IMR-90 (cell line): ENCODE data around the gene KLHL29. TPM values are rescaled to one million over a fixed set of nuclear protein-coding genes. Genes with fewer than 3 reads are reported as not detected.

Experiments used
- ATAC-seq: fragments of 200-7000 bp; cut with Tn5 transposase; 2 replicates; pipeline ENCODE4 v1.9.1; 2020; ENCODE audit warnings: low read depth, mild to moderate bottlenecking, moderate library complexity
- BruUV-seq: library from RNA; stranded (reverse); fragments of 400-500 nt; replicated peaks from 2 replicates; lab custom pipeline; 2021; lab: Mats Ljungman, UMichigan
- CTCF ChIA-PET: fragments of 300-600 bp; formaldehyde crosslinking; extraction: SDS; loops from one replicate; lab custom pipeline; 2021; ENCODE audit warnings: antibody characterized with exemption; lab: Yijun Ruan, JAX
- POLR2A ChIA-PET: fragments of 300-600 bp; sonication (Branson Sonifier 250); formaldehyde crosslinking; loops from one replicate; lab custom pipeline; 2022; ENCODE audit warnings: antibody characterized with exemption; ENCODE audit not compliant: unreplicated experiment; lab: Charles Lee
- DNase-seq: peaks from one replicate; pipeline ENCODE4 v3.0.0; 2013
- H2AFZ ChIP-seq: replicated peaks from 2 replicates; pipeline ENCODE3; 2013; ENCODE audit warnings: low read length, mild to moderate bottlenecking; ENCODE audit not compliant: poor library complexity
- H2AK5ac ChIP-seq: 2 replicates; pipeline ENCODE4 v1.6.1; 2013; ENCODE audit warnings: low read depth, low read length, inconsistent platforms
- H2AK9ac ChIP-seq: replicated peaks from 2 replicates; pipeline ENCODE3; 2013; ENCODE audit warnings: mild to moderate bottlenecking, low read depth, low read length, moderate library complexity; ENCODE audit not compliant: poor library complexity
- H2BK120ac ChIP-seq: 2 replicates; pipeline ENCODE4 v1.6.1; 2013; ENCODE audit warnings: low read depth, low read length, inconsistent platforms
- H2BK15ac ChIP-seq: 3 replicates; pipeline ENCODE4 v1.6.1; 2013; ENCODE audit warnings: low read depth, low read length, inconsistent platforms
- H2BK20ac ChIP-seq: 2 replicates; pipeline ENCODE4 v1.6.1; 2013; ENCODE audit warnings: low read depth, mild to moderate bottlenecking, inconsistent platforms, low read length, moderate library complexity
- H2BK5ac ChIP-seq: 2 replicates; pipeline ENCODE4 v1.6.1; 2013; ENCODE audit warnings: mild to moderate bottlenecking, low read depth, low read length, inconsistent platforms; ENCODE audit not compliant: poor library complexity, severe bottlenecking
- H3K14ac ChIP-seq: replicated peaks from 2 replicates; pipeline ENCODE4 v1.6.1; 2013; ENCODE audit warnings: low read depth, low read length, inconsistent platforms
- H3K18ac ChIP-seq: 2 replicates; pipeline ENCODE4 v1.6.1; 2013; ENCODE audit warnings: low read depth, low read length, control low read depth
- H3K23ac ChIP-seq: 2 replicates; pipeline ENCODE4 v1.6.1; 2013; ENCODE audit warnings: low read depth, low read length, inconsistent platforms
- H3K27ac ChIP-seq: 2 replicates; pipeline ENCODE4 v1.5.1; 2013; ENCODE audit warnings: mild to moderate bottlenecking, control low read depth, low read length; ENCODE audit not compliant: insufficient read depth
- H3K27me3 ChIP-seq: 2 replicates; pipeline ENCODE4 v1.6.1; 2013; ENCODE audit warnings: low read length; ENCODE audit not compliant: control insufficient read depth, insufficient read depth
- H3K36me3 ChIP-seq: 2 replicates; pipeline ENCODE4 v1.6.1; 2013; ENCODE audit warnings: low read length, mixed read lengths; ENCODE audit not compliant: control insufficient read depth, insufficient read depth
- H3K4ac ChIP-seq: 2 replicates; pipeline ENCODE4 v1.6.1; 2013; ENCODE audit warnings: low read depth, low read length, inconsistent platforms
- H3K4me1 ChIP-seq: 2 replicates; pipeline ENCODE4 v1.6.1; 2013; ENCODE audit warnings: low read length, mixed read lengths; ENCODE audit not compliant: control insufficient read depth, insufficient read depth
- H3K4me2 ChIP-seq: 2 replicates; pipeline ENCODE4 v1.6.1; 2013; ENCODE audit warnings: low read depth, mild to moderate bottlenecking, control low read depth, low read length, moderate library complexity
- H3K4me3 ChIP-seq: 2 replicates; pipeline ENCODE4 v1.5.1; 2013; ENCODE audit warnings: low read depth, mild to moderate bottlenecking, control low read depth, low read length, moderate library complexity; ENCODE audit not compliant: insufficient read depth
- H3K56ac ChIP-seq: 2 replicates; pipeline ENCODE4 v1.6.1; 2013; ENCODE audit warnings: low read length, inconsistent platforms; ENCODE audit not compliant: insufficient read depth; ENCODE audit errors: extremely low read depth
- H3K79me1 ChIP-seq, 2 experiments: 2 replicates each; pipeline ENCODE4 v1.6.1; 2013; ENCODE audit warnings: low read length in 2 of 2, inconsistent platforms in 1 of 2, low read depth in 1 of 2
- H3K9ac ChIP-seq: 2 replicates; pipeline ENCODE4 v1.6.1; 2013; ENCODE audit warnings: low read depth, low read length, control low read depth
- H3K9me1 ChIP-seq: 2 replicates; pipeline ENCODE4 v1.6.1; 2013; ENCODE audit warnings: low read length, inconsistent platforms; ENCODE audit not compliant: insufficient read depth
- H3K9me3 ChIP-seq: 2 replicates; pipeline ENCODE4 v1.6.1; 2013; ENCODE audit warnings: low read length; ENCODE audit not compliant: control insufficient read depth, insufficient read depth
- H4K20me1 ChIP-seq: 2 replicates; pipeline ENCODE4 v1.6.1; 2013; ENCODE audit warnings: low read length, inconsistent platforms; ENCODE audit not compliant: insufficient read depth
- H4K5ac ChIP-seq: 2 replicates; pipeline ENCODE4 v1.6.1; 2013; ENCODE audit warnings: mild to moderate bottlenecking, low read depth, low read length, control low read depth
- H4K8ac ChIP-seq, 2 experiments: 2 replicates each; pipeline ENCODE4 v1.6.1; 2013; ENCODE audit warnings: low read depth in 2 of 2, low read length in 2 of 2, control low read depth in 1 of 2, inconsistent platforms in 1 of 2
- H4K91ac ChIP-seq: 2 replicates; pipeline ENCODE4 v1.6.1; 2013; ENCODE audit warnings: low read depth, low read length, inconsistent platforms; ENCODE audit not compliant: insufficient read depth
- CEBPB ChIP-seq: IDR thresholded peaks from 2 replicates; pipeline ENCODE4 v1.6.1; 2012; ENCODE audit warnings: low read depth, low read length, improper control_type of control experiment
- CHD1 ChIP-seq: IDR thresholded peaks from 2 replicates; pipeline ENCODE4 v1.6.1; 2012; ENCODE audit warnings: low read depth, low read length, improper control_type of control experiment
- CTCF ChIP-seq: conservative IDR thresholded peaks from 2 replicates; pipeline ENCODE4 v1.5.1; 2012; ENCODE audit warnings: mild to moderate bottlenecking, low read depth, low read length, improper control_type of control experiment
- ELK1 ChIP-seq: fragments of 150-350 bp; IDR thresholded peaks from 2 replicates; pipeline ENCODE4 v1.6.1; 2016; ENCODE audit warnings: low read depth, mild to moderate bottlenecking, low read length, moderate library complexity, borderline replicate concordance
- FOS ChIP-seq: fragments of 150-350 bp; IDR thresholded peaks from 2 replicates; pipeline ENCODE4 v1.6.1; 2016; ENCODE audit warnings: low read depth, low read length
- MAFK ChIP-seq: IDR thresholded peaks from 2 replicates; pipeline ENCODE4 v1.6.1; 2012; ENCODE audit warnings: low read depth, low read length, improper control_type of control experiment
- MAZ ChIP-seq: IDR thresholded peaks from 2 replicates; pipeline ENCODE4 v1.6.1; 2012; ENCODE audit warnings: low read depth, mild to moderate bottlenecking, low read length, improper control_type of control experiment, moderate library complexity, borderline replicate concordance
- MXI1 ChIP-seq: IDR thresholded peaks from 2 replicates; pipeline ENCODE4 v1.6.1; 2012; ENCODE audit warnings: low read depth, mild to moderate bottlenecking, low read length, moderate library complexity, borderline replicate concordance
- NFE2L2 ChIP-seq: fragments of 150-350 bp; IDR thresholded peaks from 2 replicates; pipeline ENCODE4 v1.6.1; 2016; ENCODE audit warnings: low read depth, mild to moderate bottlenecking, low read length
- POLR2A ChIP-seq: IDR thresholded peaks from 2 replicates; pipeline ENCODE4 v1.6.1; 2012; ENCODE audit warnings: mild to moderate bottlenecking, low read depth, low read length
- USF2 ChIP-seq: fragments of 150-350 bp; IDR thresholded peaks from 2 replicates; pipeline ENCODE4 v1.6.1; 2017; ENCODE audit warnings: mild to moderate bottlenecking, antibody characterized with exemption, low read length, low read depth
- WGBS, 2 experiments: methylation state at CpG; one replicate each; pipeline versions ENCODE4 v1.1.5 to v1.1.7; 2013; ENCODE audit warnings: missing lambda C conversion rate in 2 of 2; ENCODE audit not compliant: insufficient read length in 1 of 2; ENCODE audit errors: extremely low coverage in 2 of 2; 5-methylcytosine and 5-hydroxymethylcytosine counted together
- dilution Hi-C: fragments of 300-500 bp; cut with HindIII; formaldehyde crosslinking; loops from one replicate; pipeline ENCODE4 v1.14.3; 2018; ENCODE audit warnings: low sequenced_read_pairs; ENCODE audit not compliant: unreplicated experiment
- in situ Hi-C: fragments of 300-500 bp; cut with MboI; formaldehyde crosslinking; loops from 3 replicates; pipeline ENCODE4 v1.14.3; 2019; ENCODE audit warnings: low sequenced_read_pairs, inconsistent platforms, mixed read lengths
- intact Hi-C: fragments of 100-400 bp; cut with micrococcal nuclease; formaldehyde crosslinking; loops from 2 replicates; pipeline ENCODE4 v1.10.0; 2022
- polyA plus RNA-seq, 3 experiments: library from polyadenylated mRNA; depleted of rRNA; stranded (reverse); fragments of >200 nt; gene quantifications; 2 replicates each; pipeline ENCODE4 v1.2.3, GENCODE V29; 2012; ENCODE audit warnings: low replicate concordance in 1 of 3
- total RNA-seq: library from RNA; depleted of rRNA; stranded (reverse); fragments of >200 nt; gene quantifications from 2 replicates; pipeline ENCODE4 v1.2.3, GENCODE V29; 2012

Gene KLHL29
- total and polyA plus RNA-seq, 2 of the 4 experiments (the other 2 are of a cell fraction), result 2.0 to 8.0 TPM

GRCh38 chr2:23494286-23494685 is 109.3 kb downstream of the KLHL29 start:
- ATAC-seq (no peak), DNase-seq (no peak)
- no peak overlapping the region for H3K4ac ChIP-seq
- no peak overlapping the region for H2AFZ ChIP-seq
- WGBS, 2 experiments, result 61% methylated on average over 6 of the region's 8 CpGs; no CpG with 5 or more reads in 1 of the 2 experiments
- CTCF ChIA-PET, result interaction anchor here (1.4 kb wide), 1 partner anchor 35 kb away, joined by 3 read pairs; no protein-coding TSS in a partner anchor
- no peak overlapping the region for H3K18ac ChIP-seq
- no peak overlapping the region for H4K8ac ChIP-seq
- H2BK120ac ChIP-seq, result no peak overlapping the region
- H2AK9ac ChIP-seq, result no peak overlapping the region
- no peak overlapping the region for H4K91ac ChIP-seq
- peaks cover 8% of the 10 kb centered on the region; the same call in 1 of the 2 replicates for H3K4me1 ChIP-seq
- no peaks in the 10 kb centered on the region for H3K27me3 ChIP-seq
- no peak overlapping the region for H3K14ac ChIP-seq
- in situ Hi-C loops, result no loop called here
- 0 out of 2 replicates have a peak, but pooled peaks cover 4% of the 10 kb centered on the region for H4K20me1 ChIP-seq
- H3K79me1 ChIP-seq, result peaks cover 0 to 4% of the 10 kb centered on the region in 2 experiments; a peak in 2 of 4 replicates
- no peak overlapping the region for H2BK5ac ChIP-seq
- H3K27ac ChIP-seq, result no peak overlapping the region
- H3K4me2 ChIP-seq, result no peak overlapping the region
- dilution Hi-C loops, result no loop called here
- H3K9me3 ChIP-seq, result no peaks in the 10 kb centered on the region
- no TSS peak for BruUV-seq
- H4K5ac ChIP-seq, result no peak overlapping the region
- TF ChIP-seq FOS, result no peak
- TF ChIP-seq MAFK, result no peak
- TF ChIP-seq CHD1, result no peak
- no peak for TF ChIP-seq POLR2A
- no peak for TF ChIP-seq CEBPB
- no peak for TF ChIP-seq MXI1
- no peak for TF ChIP-seq CTCF
- no peak for TF ChIP-seq NFE2L2
- no peak for TF ChIP-seq MAZ
- no peak for TF ChIP-seq ELK1
- TF ChIP-seq USF2, result no peak
- intact Hi-C loops, result no loop called here
- H3K4me3 ChIP-seq, result no peak overlapping the region
- H2AK5ac ChIP-seq, result no peak overlapping the region
- H2BK15ac ChIP-seq, result no peak overlapping the region
- H2BK20ac ChIP-seq, result no peak overlapping the region
- peaks cover 4% of the 10 kb centered on the region; the same call in 1 of the 2 replicates for H3K9me1 ChIP-seq
- POLR2A ChIA-PET, result no interaction called here
- no peaks in the 10 kb centered on the region; the same call in 1 of the 2 replicates for H3K36me3 ChIP-seq
- no peak overlapping the region for H3K56ac ChIP-seq
- H3K23ac ChIP-seq, result no peak overlapping the region
- H3K9ac ChIP-seq, result no peak overlapping the region
